GM13976 (cell line): ENCODE data around the gene NADK2.

ENCODE experiments used
- DNase-seq: peaks from one replicate; pipeline ENCODE4 v3.0.0; 2012; ENCODE audit warnings: low spot score
- CTCF ChIP-seq: IDR thresholded peaks from 2 replicates; pipeline ENCODE4 v1.5.1; 2012; ENCODE audit warnings: borderline replicate concordance, mild to moderate bottlenecking; ENCODE audit not compliant: insufficient read depth; ENCODE audit errors: extremely low read depth, missing control alignments, control extremely low read depth
- in situ Hi-C: fragments of 300-500 bp; cut with MboI; formaldehyde crosslinking; loops from one replicate; pipeline ENCODE4 v1.12.0; 2022; ENCODE audit warnings: low sequenced_read_pairs, mixed read lengths, inconsistent platforms; ENCODE audit not compliant: unreplicated experiment

Gene NADK2

GRCh38 chr5:36273809-36274526 is 32.2 kb upstream of the NADK2 start:
- in situ Hi-C loops, result no loop called here
- no peak for TF ChIP-seq CTCF
- no peak for DNase-seq

- in situ Hi-C loops, result no loop called here
- TF ChIP-seq CTCF, result no peak
- no peak for DNase-seq
Observed at GRCh38 chr5:36272136-36272690, 30.5 kb upstream of the NADK2 start.

- no peak for TF ChIP-seq CTCF
- no peak for DNase-seq
- in situ Hi-C loops, result no loop called here
Observed at GRCh38 chr5:36270876-36271575, 29.3 kb upstream of the NADK2 start.

GRCh38 chr5:36270175-36270574 is 28.4 kb upstream of the NADK2 start:
- no peak for TF ChIP-seq CTCF
- in situ Hi-C loops, result no loop called here
- no peak for DNase-seq

GRCh38 chr5:36269478-36269877 is 27.8 kb upstream of the NADK2 start:
- DNase-seq, result no peak
- in situ Hi-C loops, result no loop called here
- TF ChIP-seq CTCF, result no peak

- in situ Hi-C loops, result no loop called here
- TF ChIP-seq CTCF, result no peak
- no peak for DNase-seq
Observed at GRCh38 chr5:36267905-36268304, 26.2 kb upstream of the NADK2 start.
